Left ventricle myocardium inferior (tissue), 1 donor: ENCODE results near the gene ULK4. TPM values are rescaled to one million over a fixed set of nuclear protein-coding genes. Genes with fewer than 3 reads are reported as not detected.

Source experiments
- DNase-seq: peaks from one replicate; pipeline ENCODE4 v3.0.0-alpha.2; 2020
- H3K27ac ChIP-seq: fragments of 200-600 bp; replicated peaks from 2 replicates; pipeline ENCODE4 v1.8.0; 2021
- H3K27me3 ChIP-seq: fragments of 200-600 bp; 2 replicates; pipeline ENCODE4 v1.8.0; 2021; ENCODE audit warnings: low read depth
- H3K36me3 ChIP-seq: fragments of 200-600 bp; 2 replicates; pipeline ENCODE4 v1.8.0; 2021
- H3K4me1 ChIP-seq: fragments of 200-600 bp; 2 replicates; pipeline ENCODE4 v1.8.0; 2021
- H3K4me3 ChIP-seq: fragments of 200-600 bp; 2 replicates; pipeline ENCODE4 v1.8.0; 2021; ENCODE audit warnings: mild to moderate bottlenecking, moderate library complexity
- H3K9me3 ChIP-seq: fragments of 200-600 bp; replicated peaks from 2 replicates; pipeline ENCODE4 v1.8.0; 2021
- intact Hi-C: fragments of 100-400 bp; cut with micrococcal nuclease; formaldehyde crosslinking; loops from one replicate; pipeline ENCODE4 v1.11.0; 2022
- total RNA-seq: library from RNA; stranded (reverse); fragmentation: NEBNext Ultra II Directional; extraction: Animal tissue kit (Norgen Biotek cat#: 25700); gene quantifications from one replicate; pipeline ENCODE4 v1.2.1, GENCODE V29; 2021
- TF ChIP-seq, protein P1 (sequence below): fragments of 200-600 bp; IDR thresholded peaks from 2 replicates; pipeline ENCODE4 v1.8.0; 2021; ENCODE audit warnings: antibody characterized with exemption, mild to moderate bottlenecking, borderline replicate concordance
- donor health status: DM: no; HTN: yes; CAD: no; lungs with severe emphysema.

Gene ULK4
- total RNA-seq, 1 donor from 2014 or later = 1.8 TPM

DNA sequence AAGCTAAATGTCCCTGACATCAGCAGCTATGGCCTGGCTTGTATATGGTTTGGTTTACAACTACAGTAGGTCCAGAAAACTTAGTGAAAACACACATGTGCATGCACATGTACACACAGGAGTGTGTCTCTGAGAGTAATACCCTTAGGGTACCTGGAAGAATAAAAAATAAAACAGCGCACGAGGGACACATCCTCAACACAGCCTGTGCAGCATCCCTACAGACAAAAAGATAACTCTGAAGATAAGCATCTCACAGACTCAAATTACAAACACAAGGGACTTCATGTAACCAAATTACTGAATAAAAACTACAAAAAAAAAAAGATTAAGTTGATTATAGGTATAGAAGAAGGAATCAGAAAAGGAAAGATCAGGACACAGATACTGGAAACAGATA lies 653.8 kb downstream of the ULK4 start:
- Histone ChIP-seq H3K27me3 (no peaks in the 10 kb centered on the region), H3K4me1 (peaks cover 16% of the 10 kb centered on the region), H3K4me3 (no peak overlapping the region), H3K27ac (no peak overlapping the region), H3K36me3 (no peaks in the 10 kb centered on the region), H3K9me3 (no peaks in the 10 kb centered on the region)
- TF ChIP-seq, protein P1, sequence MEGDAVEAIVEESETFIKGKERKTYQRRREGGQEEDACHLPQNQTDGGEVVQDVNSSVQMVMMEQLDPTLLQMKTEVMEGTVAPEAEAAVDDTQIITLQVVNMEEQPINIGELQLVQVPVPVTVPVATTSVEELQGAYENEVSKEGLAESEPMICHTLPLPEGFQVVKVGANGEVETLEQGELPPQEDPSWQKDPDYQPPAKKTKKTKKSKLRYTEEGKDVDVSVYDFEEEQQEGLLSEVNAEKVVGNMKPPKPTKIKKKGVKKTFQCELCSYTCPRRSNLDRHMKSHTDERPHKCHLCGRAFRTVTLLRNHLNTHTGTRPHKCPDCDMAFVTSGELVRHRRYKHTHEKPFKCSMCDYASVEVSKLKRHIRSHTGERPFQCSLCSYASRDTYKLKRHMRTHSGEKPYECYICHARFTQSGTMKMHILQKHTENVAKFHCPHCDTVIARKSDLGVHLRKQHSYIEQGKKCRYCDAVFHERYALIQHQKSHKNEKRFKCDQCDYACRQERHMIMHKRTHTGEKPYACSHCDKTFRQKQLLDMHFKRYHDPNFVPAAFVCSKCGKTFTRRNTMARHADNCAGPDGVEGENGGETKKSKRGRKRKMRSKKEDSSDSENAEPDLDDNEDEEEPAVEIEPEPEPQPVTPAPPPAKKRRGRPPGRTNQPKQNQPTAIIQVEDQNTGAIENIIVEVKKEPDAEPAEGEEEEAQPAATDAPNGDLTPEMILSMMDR = no peak
- DNase-seq = no peak
- intact Hi-C loops = no loop called here

DNA sequence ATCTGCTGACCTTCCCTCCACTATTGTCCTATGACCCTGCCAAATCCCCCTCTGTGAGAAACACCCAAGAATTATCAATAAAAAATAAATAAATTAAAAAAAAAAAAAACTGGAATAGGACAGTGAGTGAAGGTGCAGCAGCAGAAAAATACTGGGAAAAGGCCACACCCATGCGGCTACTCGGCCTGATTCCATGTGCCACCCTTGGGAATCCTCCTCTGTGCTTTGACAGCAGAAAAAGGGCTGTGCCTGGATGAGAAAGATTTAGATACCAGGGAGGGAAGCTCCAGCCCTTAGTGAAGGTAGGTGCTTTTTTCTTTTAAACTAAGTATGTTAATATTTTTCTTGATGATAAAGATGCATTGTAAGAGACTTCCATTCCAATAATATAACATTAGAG lies 654.8 kb downstream of the ULK4 start:
- Histone ChIP-seq H3K36me3 (no peaks in the 10 kb centered on the region), H3K27ac (no peak overlapping the region), H3K4me3 (no peak overlapping the region), H3K4me1 (peaks cover 16% of the 10 kb centered on the region), H3K27me3 (no peaks in the 10 kb centered on the region), H3K9me3 (no peaks in the 10 kb centered on the region)
- peak; percentile 33 for DNase-seq
- TF ChIP-seq, protein P1 = no peak
- intact Hi-C loops = no loop called here

DNA sequence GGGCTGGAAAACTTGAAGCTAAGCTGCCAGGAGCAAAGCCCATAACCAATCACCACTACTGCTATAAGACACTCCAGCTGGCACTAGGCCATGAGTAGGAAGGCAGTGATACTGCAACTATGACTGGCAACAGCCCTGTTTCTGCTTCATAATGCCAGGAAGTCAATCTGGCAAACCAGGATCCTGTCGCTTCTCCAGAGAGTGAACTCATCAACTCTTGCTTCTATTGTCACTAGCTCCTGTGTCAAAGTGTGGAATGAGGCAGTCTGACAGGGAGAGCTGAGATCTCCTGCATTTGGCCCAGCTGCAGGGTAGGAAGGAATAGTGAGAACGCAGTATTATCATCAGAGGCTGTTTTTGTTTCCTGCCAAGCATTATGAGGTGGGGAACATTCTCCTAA lies 657.3 kb downstream of the ULK4 start:
- peak overlapping the region; percentile 3 for H3K27ac ChIP-seq

DNA sequence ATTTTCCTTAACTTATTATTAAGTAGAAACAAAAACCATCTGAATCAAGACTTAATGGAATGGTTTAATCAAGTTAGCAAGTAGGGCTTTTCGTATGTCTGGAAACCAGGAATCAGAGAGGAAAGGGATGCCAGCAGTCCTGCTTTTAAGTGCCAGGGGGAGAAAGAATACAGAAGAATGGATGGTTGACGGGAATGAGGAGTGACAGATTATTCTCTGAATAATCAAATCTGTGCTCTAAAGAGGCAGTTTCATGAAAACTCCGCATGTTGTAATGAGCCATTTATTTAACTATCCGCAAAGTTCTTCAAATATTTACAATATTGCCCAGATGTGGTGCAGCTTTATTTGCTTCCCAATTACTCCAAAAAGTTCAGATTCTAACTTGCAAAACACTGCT lies 659.6 kb downstream of the ULK4 start:
- intact Hi-C loops = no loop called here
- Histone ChIP-seq H3K4me1 (peaks cover 14% of the 10 kb centered on the region), H3K4me3 (no peak overlapping the region), H3K36me3 (no peaks in the 10 kb centered on the region), H3K9me3 (no peaks in the 10 kb centered on the region), H3K27ac (no peak overlapping the region), H3K27me3 (no peaks in the 10 kb centered on the region)
- DNase-seq = no peak
- TF ChIP-seq, protein P1 = no peak

More for the DNA sequence above, 657.3 kb downstream of the ULK4 start:
- Histone ChIP-seq H3K9me3 (no peaks in the 10 kb centered on the region), H3K27me3 (no peaks in the 10 kb centered on the region), H3K4me1 (peaks cover 16% of the 10 kb centered on the region), H3K36me3 (no peaks in the 10 kb centered on the region), H3K4me3 (no peak overlapping the region)
- intact Hi-C loops = no loop called here
- no peak for DNase-seq
- TF ChIP-seq, protein P1 = no peak

DNA sequence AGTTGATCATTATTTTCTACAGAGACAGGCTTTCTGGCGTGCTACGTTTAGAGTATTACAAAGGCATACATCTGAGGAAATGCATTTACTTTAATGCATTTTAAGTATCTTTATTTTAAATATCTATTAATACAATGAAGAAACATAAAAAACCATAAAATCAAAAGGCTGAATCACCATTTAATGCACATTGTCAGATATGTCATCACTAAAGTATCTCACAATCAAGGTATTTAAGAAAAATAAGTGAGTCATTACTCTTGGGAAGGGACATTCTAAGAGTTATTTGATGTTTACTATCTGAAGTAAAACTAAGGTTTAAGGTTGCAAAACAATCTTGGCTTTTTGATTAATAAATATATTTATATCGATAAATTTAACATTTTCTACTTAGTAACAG lies 660.4 kb downstream of the ULK4 start:
- no peak overlapping the region for H3K4me3 ChIP-seq
- TF ChIP-seq, protein P1 = no peak
- intact Hi-C loops = no loop called here
- DNase-seq = no peak
- no peaks in the 10 kb centered on the region for H3K36me3 ChIP-seq
- no peaks in the 10 kb centered on the region for H3K9me3 ChIP-seq
- H3K4me1 ChIP-seq = peaks cover 10% of the 10 kb centered on the region
- H3K27ac ChIP-seq = no peak overlapping the region
- H3K27me3 ChIP-seq = no peaks in the 10 kb centered on the region

DNA sequence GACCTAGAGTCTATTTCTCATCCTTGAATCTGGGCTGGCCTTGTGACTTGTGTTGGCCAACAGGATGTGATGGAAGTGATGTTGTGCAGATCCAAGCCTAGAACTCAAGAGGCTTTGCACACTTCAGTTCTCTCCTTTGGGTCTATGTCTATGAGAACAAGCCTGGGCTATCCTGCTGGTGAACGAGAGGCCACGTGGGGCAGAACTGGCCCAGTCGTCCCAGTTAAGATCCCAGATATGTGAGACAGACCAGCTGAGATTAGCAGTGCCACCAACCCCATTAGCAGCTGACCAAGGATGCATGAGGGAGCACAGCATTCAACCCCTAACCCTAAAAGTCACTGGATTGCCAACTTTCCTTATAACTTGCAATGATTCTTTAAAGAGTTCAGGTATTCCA lies 662.9 kb downstream of the ULK4 start:
- H3K27ac ChIP-seq = no peak overlapping the region
- intact Hi-C loops = no loop called here
- TF ChIP-seq, protein P1 = no peak

More for the DNA sequence above, 662.9 kb downstream of the ULK4 start:
- Histone ChIP-seq H3K9me3 (no peaks in the 10 kb centered on the region), H3K27me3 (no peaks in the 10 kb centered on the region), H3K4me1 (peaks cover under 1% of the 10 kb centered on the region), H3K4me3 (no peak overlapping the region), H3K36me3 (no peaks in the 10 kb centered on the region)
- no peak for DNase-seq
